ENCODE measurements around the gene RNF8. TPM values are rescaled to one million over a fixed set of nuclear protein-coding genes. Genes with fewer than 3 reads are reported as not detected.

Gene RNF8
- total and polyA plus RNA-seq, 10 of the 15 experiments (the other 5 are each of a cell fraction or from before 2014, with no cell fraction given), result 7.8 to 30.2 (median 23.3) TPM

- TF ChIP-seq NFYB (IDR thresholded peaks at IDR 0.05; ENCODE audit: insufficient read depth, low read depth, low read length) (no peak), ASH2L (IDR thresholded peaks at IDR 0.05; ENCODE audit: borderline replicate concordance, low read depth) (no peak), E2F4 (IDR thresholded peaks at IDR 0.05; ENCODE audit: low read depth, low read length) (no peak), MLLT1 (IDR thresholded peaks at IDR 0.05) (no peak), FOS (IDR thresholded peaks at IDR 0.05; ENCODE audit: borderline replicate concordance, extremely low read depth, insufficient read length) (no peak), CUX1 (IDR thresholded peaks at IDR 0.05; ENCODE audit: insufficient replicate concordance, low read depth, low read length) (no peak), SUPT20H (IDR thresholded peaks at IDR 0.05; ENCODE audit: borderline replicate concordance, control insufficient read depth, low read depth, low read length) (no peak), EGR1 (IDR thresholded peaks at IDR 0.05; ENCODE audit: borderline replicate concordance in 1 of 2, low read depth in 2 of 2, low read length in 2 of 2) (no peak)
Measured at GRCh38 chr6:37357288-37357687, 3.5 kb downstream of the RNF8 start (continued).

Data from GM12878 (cell line).